ENCODE measurements around the gene NPBWR2.

GRCh38 chr20:64082126-64082731, 25.1 kb downstream of the NPBWR2 start:
- TF ChIP-seq, protein P1, sequence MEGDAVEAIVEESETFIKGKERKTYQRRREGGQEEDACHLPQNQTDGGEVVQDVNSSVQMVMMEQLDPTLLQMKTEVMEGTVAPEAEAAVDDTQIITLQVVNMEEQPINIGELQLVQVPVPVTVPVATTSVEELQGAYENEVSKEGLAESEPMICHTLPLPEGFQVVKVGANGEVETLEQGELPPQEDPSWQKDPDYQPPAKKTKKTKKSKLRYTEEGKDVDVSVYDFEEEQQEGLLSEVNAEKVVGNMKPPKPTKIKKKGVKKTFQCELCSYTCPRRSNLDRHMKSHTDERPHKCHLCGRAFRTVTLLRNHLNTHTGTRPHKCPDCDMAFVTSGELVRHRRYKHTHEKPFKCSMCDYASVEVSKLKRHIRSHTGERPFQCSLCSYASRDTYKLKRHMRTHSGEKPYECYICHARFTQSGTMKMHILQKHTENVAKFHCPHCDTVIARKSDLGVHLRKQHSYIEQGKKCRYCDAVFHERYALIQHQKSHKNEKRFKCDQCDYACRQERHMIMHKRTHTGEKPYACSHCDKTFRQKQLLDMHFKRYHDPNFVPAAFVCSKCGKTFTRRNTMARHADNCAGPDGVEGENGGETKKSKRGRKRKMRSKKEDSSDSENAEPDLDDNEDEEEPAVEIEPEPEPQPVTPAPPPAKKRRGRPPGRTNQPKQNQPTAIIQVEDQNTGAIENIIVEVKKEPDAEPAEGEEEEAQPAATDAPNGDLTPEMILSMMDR (IDR thresholded peaks at IDR 0.05; ENCODE audit: low read length), result no peak
- TF ChIP-seq EZH2 (optimal IDR thresholded peaks at IDR 0.05; ENCODE audit: low read depth, low read length), result no peak

All from MM.1S (cell line).